Body of pancreas (tissue), 4 donors: ENCODE data around the gene DNAH10. TPM values are rescaled to one million over a fixed set of nuclear protein-coding genes. Genes with fewer than 3 reads are reported as not detected.
A peak's percentile ranks its signal among the peaks of the same experiment; 100 is the strongest.

Source experiments
- ATAC-seq: fragments of 150-250 bp; one replicate; pipeline ENCODE4 v1.9.1; 2016
- DNase-seq, 4 donors: peaks; one replicate each; pipeline ENCODE4 v3.0.0-alpha.2; 2019
- H3K27ac ChIP-seq, 4 donors: fragments of 200-600 bp; sonication (generic); 1 replicate in 3 of 4; 2 replicates in 1 of 4; pipeline versions ENCODE4 v1.5.1 to v1.6.1; 2016 to 2019; ENCODE audit warnings: mild to moderate bottlenecking in 1 of 4, mixed read lengths in 1 of 4, moderate library complexity in 1 of 4
- H3K27me3 ChIP-seq, 2 donors: fragments of 200-600 bp; sonication (generic); one replicate each; pipeline ENCODE4 v1.6.0; 2016; ENCODE audit warnings: mild to moderate bottlenecking in 1 of 2
- H3K36me3 ChIP-seq, 2 donors: fragments of 200-600 bp; sonication (generic); replicated peaks in 1 of 2; 2 replicates each; pipeline ENCODE4 v1.5.1; 2016; ENCODE audit warnings: low read depth in 2 of 2; ENCODE audit not compliant: insufficient read depth in 1 of 2
- H3K4me1 ChIP-seq: fragments of 200-600 bp; sonication (generic); one replicate; pipeline ENCODE4 v1.6.0; 2016
- H3K4me3 ChIP-seq, 2 donors: fragments of 200-600 bp; sonication (generic); 1 replicate in 1 of 2; 2 replicates in 1 of 2; pipeline ENCODE4 v1.5.1; 2016 to 2019
- H3K9me3 ChIP-seq, 3 donors: fragments of 200-600 bp; sonication (generic); 1 replicate in 2 of 3; 2 replicates in 1 of 3; pipeline ENCODE4 v1.5.1; 2016
- POLR2A ChIP-seq, 3 donors: fragments of 450-650 bp; IDR thresholded peaks; one replicate each; pipeline ENCODE4 v1.6.1; 2016; ENCODE audit warnings: antibody characterized with exemption in 3 of 3, mild to moderate bottlenecking in 2 of 3
- WGBS, 2 donors: methylation state at CpG; one replicate each; pipeline ENCODE4 v1.1.5; 2017; 5-methylcytosine and 5-hydroxymethylcytosine counted together
- intact Hi-C: fragments of 100-400 bp; cut with DNase I; formaldehyde crosslinking; loops from one replicate; pipeline ENCODE4 v1.15.1; 2023
- total RNA-seq, 2 donors: library from RNA; depleted of rRNA; stranded (reverse); fragments of >200 nt; gene quantifications; one replicate each; pipeline ENCODE4 v1.1.0, GENCODE V29; 2016
- TF ChIP-seq, protein P1 (sequence below), 7 experiments: fragments of 450-650 bp in 4 of 7; fragments of 200-600 bp in 3 of 7; sonication (generic) in 3 of 7; IDR thresholded peaks; one replicate each; pipeline ENCODE4 v1.5.1; 2016 to 2019; ENCODE audit warnings: antibody characterized with exemption in 7 of 7

DNAH10 gene
- total RNA-seq, 2 donors from 2014 or later: 0.26 TPM; not detected in 1

DNA sequence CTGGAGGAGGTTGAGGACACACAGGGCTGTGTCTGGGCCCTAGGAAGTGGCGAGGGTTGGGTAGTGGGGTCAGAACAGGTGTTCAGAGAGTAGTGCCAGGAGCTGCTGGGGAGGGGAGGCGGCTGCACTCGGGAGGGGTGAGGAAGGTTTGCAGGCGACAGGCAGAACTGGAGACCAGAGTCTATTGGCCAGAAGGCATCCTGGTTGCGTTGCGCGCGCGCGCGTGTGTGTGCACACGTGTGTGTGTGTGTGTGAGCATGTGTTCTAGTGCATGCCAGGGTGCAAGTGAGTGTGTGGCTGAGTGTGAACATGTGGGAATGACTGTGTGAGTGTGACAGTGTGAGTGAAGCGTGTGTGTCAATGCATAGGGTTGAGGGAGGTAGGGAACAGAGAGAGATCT is 124.2 kb downstream of the DNAH10 start:
- TF ChIP-seq POLR2A (IDR thresholded peaks at IDR 0.05): no peak
- TF ChIP-seq, protein P1, sequence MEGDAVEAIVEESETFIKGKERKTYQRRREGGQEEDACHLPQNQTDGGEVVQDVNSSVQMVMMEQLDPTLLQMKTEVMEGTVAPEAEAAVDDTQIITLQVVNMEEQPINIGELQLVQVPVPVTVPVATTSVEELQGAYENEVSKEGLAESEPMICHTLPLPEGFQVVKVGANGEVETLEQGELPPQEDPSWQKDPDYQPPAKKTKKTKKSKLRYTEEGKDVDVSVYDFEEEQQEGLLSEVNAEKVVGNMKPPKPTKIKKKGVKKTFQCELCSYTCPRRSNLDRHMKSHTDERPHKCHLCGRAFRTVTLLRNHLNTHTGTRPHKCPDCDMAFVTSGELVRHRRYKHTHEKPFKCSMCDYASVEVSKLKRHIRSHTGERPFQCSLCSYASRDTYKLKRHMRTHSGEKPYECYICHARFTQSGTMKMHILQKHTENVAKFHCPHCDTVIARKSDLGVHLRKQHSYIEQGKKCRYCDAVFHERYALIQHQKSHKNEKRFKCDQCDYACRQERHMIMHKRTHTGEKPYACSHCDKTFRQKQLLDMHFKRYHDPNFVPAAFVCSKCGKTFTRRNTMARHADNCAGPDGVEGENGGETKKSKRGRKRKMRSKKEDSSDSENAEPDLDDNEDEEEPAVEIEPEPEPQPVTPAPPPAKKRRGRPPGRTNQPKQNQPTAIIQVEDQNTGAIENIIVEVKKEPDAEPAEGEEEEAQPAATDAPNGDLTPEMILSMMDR (IDR thresholded peaks at IDR 0.05): no peak
- DNase-seq: no peak

DNA sequence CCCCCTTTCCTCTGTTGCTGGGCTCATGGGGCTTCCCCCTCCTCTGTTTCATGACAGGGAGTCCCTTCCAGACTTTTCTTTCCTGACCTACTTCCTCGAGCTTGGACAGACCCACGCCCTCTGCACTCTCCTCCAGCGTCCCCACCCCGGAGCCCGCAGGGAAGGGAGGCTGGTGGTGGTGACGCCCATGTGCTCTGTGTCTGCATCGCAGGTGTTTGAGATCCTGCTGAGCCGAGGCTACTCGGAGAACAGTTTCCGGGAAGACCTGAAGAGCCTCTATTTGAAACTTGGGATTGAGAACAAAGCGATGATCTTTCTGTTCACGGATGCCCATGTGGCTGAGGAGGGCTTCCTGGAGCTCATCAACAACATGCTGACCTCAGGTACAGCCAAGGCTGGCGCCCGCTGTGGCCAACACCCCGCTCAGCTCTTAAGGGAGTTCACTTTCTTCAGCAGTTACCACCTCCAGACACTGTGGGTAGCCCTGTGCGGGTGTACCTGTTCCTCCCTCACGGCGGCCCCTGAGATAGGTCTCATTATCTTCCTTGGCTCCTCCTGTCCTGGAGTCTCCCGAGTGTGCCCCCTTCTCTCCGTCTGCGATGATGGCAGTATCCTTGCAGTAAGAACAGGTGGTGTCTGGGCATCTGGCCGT is 125.0 kb downstream of the DNAH10 start:
- intact Hi-C loops: no loop called here
- Histone ChIP-seq H3K36me3 (no peaks in the 10 kb centered on the region), H3K27ac (no peak overlapping the region), H3K4me1 (peaks cover 4% of the 10 kb centered on the region), H3K4me3 (no peak overlapping the region), H3K9me3 (no peaks in the 10 kb centered on the region), H3K27me3 (no peaks in the 10 kb centered on the region)
- DNase-seq (no peak), ATAC-seq (peak; percentile 18)
- 31 to 43% methylated on average over 18 to 22 of the region's 22 CpGs for WGBS, 2 donors
- TF ChIP-seq POLR2A (IDR thresholded peaks at IDR 0.05): no peak
- TF ChIP-seq, protein P1 (IDR thresholded peaks at IDR 0.05): no peak

More for the DNA sequence above, 124.2 kb downstream of the DNAH10 start:
- Histone ChIP-seq H3K27me3 (no peaks in the 10 kb centered on the region), H3K4me1 (peaks cover 4% of the 10 kb centered on the region), H3K36me3 (no peaks in the 10 kb centered on the region), H3K4me3 (no peak overlapping the region), H3K27ac (no peak overlapping the region), H3K9me3 (no peaks in the 10 kb centered on the region)
- WGBS, 2 donors: 51 to 56% methylated on average over 13 of the region's 13 CpGs
- ATAC-seq: no peak
- intact Hi-C loops: no loop called here

DNA sequence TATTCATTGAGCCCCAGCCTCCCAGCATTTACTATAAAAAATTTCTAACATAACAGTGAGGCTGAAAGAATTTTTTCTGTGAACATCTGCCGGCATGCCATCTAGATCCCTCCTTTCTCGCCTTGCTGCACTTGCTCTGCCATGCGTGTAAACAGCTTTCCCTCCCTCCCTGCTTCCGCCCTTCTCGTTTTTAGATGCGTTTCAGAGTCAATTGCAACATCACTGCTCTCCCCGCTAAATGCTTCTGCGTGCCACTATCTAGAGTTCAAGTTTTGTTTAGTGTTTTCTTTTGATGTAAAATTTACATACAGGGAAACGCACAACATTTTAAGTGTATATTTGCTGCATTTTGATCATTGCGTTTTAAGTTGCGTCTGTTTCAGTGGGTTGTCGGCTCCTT is 126.9 kb downstream of the DNAH10 start:
- H3K9me3 ChIP-seq: no peaks in the 10 kb centered on the region
- no peak overlapping the region for H3K4me3 ChIP-seq
- no peaks in the 10 kb centered on the region for H3K36me3 ChIP-seq
- TF ChIP-seq, protein P1 (IDR thresholded peaks at IDR 0.05): no peak
- no peak for TF ChIP-seq POLR2A (IDR thresholded peaks at IDR 0.05)
- DNase-seq: no peak
- no peak for ATAC-seq
- no peaks in the 10 kb centered on the region for H3K27me3 ChIP-seq
- intact Hi-C loops: no loop called here
- peaks cover 4% of the 10 kb centered on the region for H3K4me1 ChIP-seq
- 74 to 84% methylated on average over 12 of the region's 12 CpGs for WGBS, 2 donors
- no peak overlapping the region for H3K27ac ChIP-seq

DNA sequence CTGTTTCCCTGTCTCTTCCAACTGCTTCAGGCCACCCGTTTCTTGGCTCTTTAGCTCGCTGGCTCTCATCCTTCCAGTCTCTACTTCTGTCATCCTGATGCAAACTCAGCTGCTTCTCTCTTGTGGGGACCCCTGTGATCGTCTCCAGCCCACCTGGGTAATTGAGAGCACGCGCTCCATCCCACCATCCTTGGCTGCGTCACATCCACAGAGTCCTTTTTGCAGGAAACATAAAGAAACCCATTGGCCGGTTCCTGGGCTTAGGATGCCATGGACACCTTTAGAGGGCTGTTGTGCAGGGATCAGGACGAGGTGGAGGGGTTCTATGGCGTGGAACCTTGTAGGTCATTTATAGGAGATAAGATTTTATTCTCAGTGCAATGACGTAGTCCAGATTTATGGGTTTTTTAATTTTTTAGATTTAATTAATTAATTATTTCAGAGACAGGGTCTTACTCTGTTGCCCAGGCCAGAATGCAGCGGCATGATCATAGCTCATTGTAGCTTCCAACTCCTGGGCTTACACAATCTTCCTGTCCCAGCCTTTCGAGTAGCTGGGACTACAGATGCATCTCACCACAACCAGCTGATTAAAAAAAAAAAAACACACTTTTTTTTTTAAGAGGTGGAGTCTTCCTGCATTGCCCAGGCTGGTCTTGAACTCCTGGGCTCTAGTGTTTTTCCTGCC is 127.9 kb downstream of the DNAH10 start:
- no peaks in the 10 kb centered on the region for H3K27me3 ChIP-seq
- H3K27ac ChIP-seq: no peak overlapping the region
- no peak for ATAC-seq
- H3K4me1 ChIP-seq: peaks cover 4% of the 10 kb centered on the region
- no peak overlapping the region for H3K4me3 ChIP-seq
- intact Hi-C loops: no loop called here
- WGBS, 2 donors: 74 to 80% methylated on average over 12 of the region's 12 CpGs
- H3K36me3 ChIP-seq: no peaks in the 10 kb centered on the region
- DNase-seq: no peak
- no peaks in the 10 kb centered on the region for H3K9me3 ChIP-seq
- TF ChIP-seq, protein P1 (IDR thresholded peaks at IDR 0.05): no peak
- no peak for TF ChIP-seq POLR2A (IDR thresholded peaks at IDR 0.05)

DNA sequence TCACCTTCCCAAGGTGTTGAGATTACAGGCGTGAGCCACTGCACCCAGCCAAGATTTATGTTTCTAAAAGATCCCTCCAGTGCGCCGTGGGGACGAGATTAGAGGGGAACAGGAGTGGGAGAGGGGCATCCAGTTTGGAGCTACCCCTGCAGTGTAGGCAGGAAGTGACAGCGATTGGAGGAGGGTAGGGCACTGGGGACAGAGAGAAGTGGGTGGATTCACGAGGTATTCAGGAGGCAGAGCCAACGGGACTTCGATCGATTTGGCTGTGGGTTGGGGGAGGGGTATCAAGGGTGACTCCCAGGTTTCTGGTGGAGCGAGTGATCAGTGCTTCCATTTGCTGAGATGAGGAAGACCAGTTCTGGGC is 128.4 kb downstream of the DNAH10 start:
- H3K27ac ChIP-seq: no peak overlapping the region
- WGBS, 2 donors: 45% methylated on average over 10 of the region's 10 CpGs
- intact Hi-C loops: no loop called here
- peaks cover 4% of the 10 kb centered on the region for H3K4me1 ChIP-seq
- DNase-seq (no peak), ATAC-seq (no peak)
- no peaks in the 10 kb centered on the region for H3K27me3 ChIP-seq
- no peaks in the 10 kb centered on the region for H3K9me3 ChIP-seq
- TF ChIP-seq, protein P1 (IDR thresholded peaks at IDR 0.05): no peak
- TF ChIP-seq POLR2A (IDR thresholded peaks at IDR 0.05): no peak
- H3K4me3 ChIP-seq: no peak overlapping the region
- H3K36me3 ChIP-seq: no peaks in the 10 kb centered on the region
